Hematopoietic multipotent progenitor cell treated with erythropoietin and hydrocortisone succinate and interleukin-3 and kit ligand, for 15 days (in vitro differentiated cells): Measurements from ENCODE around the gene ZNF792.
"Not testable (repeated sequence)": the region's sequence is repeated elsewhere in the genome, so short reads cannot be mapped to it uniquely, and the experiment has no call there.

ENCODE experiments used
- DNase-seq: peaks from one replicate; pipeline ENCODE4 v3.0.0-alpha.2; 2015; ENCODE audit warnings: low spot score

Gene ZNF792

DNA sequence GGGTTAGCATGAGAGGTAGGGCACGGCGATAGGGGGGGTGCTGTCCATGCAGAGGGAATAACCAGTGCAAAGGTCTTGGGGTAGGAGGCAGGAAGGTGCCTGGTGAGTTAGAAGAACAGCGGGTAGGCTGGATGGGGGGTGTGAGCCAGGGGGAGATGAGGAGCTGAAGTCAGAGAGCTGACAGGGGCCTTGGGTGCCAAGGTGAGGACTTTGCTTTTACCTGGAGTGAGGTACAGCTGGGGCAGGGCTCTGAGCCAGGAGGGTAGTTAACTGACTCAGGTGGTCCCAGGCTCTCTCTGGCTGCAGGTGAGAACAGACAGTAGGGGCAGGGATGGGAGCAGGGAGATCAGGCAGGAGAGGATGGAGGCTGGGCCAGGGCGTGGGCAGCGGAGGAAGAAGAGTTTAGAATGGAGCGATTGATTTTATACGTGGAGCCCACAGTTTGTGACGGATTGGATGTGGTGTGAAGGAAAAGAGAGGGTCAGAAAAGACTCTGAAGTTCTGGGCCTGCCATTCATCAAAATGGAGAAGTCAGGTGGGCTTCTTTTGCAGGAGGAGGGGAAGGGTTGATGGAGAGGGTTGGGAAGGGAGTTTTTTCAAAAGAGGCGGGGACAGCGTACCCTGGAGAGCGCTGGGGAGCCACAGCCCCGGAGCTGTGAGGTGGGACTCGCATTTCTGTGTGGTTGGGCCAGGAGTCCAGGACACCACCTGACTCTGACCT lies 34.9 kb upstream of the ZNF792 start:
- DNase-seq, result no peak

DNA sequence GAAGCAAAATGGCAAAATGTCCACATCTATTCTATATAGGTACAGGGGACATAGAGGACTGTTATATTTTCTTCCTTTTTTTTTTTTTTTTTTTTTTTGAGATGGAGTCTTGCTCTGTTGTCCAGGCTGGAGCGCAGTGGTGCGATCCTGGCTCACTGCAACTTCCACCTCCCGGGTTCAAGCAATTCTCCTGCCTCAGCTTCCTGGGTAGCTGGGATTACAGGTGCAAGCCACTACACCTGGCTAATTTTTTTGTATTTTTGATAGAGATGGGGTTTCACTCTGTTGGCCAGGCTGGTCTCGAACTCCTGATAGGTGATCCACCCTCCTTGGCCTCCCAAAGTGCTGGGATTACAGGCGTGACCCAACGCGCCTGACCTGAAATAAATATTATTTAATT lies 34.2 kb upstream of the ZNF792 start:
- not testable (repeated sequence) for DNase-seq

DNA sequence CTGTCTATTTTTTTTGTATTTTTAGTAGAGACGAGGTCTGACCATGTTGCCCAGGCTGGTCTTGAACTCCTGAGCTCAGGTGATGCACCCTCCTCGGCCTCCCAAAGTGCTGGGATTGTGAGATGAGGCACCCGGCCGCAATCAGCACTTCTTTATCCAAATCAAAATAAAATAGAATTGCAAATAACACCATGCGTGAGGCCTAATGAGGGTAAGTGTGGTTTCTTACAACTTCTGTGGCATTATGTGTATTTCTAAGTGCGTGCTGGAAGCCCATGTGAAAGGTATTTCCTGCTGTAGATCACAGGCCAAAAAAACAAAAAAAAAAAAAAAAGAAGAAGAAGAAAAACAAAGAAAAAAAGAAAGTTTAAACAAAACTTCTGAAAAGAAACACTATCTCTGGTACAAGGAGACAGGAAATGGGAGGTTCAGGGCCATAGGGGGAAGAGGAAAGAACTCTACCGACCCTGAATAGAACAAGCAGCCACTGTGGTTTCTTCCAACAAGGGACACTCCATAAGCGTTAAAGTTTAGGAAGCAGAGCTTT lies 33.1 kb upstream of the ZNF792 start:
- DNase-seq, result no peak

DNA sequence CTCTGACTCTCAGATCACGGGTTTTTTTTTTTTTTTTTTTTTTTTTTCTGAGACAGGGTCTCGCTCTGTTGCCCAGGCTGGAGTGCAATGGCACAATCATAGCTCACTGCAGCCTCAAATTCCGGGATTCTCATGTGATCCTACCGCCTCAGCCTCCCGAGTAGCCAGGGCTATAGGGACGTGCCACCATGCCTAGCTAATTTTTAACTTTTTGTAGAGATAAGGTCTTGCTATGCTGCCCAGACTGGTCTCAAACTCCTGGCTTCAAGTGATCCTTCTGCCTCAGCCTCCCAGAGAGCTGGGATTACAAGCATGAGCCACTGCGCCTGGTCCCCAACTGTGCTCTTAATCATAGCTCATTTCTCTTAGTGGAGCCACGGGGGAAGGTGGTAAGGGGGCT lies 31.5 kb upstream of the ZNF792 start:
- no peak for DNase-seq

DNA sequence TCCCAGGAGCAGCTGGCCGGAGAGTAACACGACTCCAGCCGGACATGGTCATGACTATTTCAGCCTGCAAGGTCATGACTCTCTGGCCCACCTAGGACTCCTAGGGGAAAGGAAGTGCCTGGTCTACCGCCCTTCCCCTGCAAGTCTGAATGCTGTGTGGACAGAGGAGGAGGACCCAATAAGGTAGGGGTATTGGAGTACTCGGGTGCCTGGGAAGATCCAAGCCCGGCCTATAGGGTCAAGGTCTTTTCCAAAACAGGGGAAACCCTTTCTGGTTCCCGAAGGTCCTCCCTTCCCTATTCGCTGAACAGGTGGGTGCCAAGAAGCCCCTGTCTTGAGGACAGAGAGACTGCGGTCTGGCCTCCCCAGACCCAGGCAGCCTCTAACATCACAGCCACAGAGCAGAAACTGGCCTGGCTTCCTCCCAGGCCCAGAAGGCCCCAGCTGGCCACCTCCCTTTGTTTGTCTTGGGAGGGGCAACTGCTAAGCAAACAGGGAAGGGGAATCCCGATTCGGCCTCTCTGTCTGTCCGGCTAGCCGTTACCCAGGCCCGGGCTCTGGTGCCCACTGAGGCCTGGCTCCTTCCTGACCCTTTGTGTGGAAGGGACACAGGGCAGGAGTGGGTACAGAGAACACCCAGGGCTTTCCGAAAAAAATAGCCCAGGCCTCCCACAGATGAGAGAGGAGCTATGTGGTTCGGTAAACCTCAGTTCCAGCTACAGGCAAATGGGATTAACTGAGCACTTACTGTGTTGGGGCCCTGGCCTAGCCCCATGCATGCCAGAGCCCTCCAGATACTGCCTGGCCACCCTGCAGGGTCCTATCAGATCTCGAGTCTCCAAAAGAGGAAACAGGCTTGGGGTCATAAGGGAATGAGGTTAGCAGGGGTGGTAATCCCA lies 30.9 kb upstream of the ZNF792 start:
- DNase-seq, result no peak

DNA sequence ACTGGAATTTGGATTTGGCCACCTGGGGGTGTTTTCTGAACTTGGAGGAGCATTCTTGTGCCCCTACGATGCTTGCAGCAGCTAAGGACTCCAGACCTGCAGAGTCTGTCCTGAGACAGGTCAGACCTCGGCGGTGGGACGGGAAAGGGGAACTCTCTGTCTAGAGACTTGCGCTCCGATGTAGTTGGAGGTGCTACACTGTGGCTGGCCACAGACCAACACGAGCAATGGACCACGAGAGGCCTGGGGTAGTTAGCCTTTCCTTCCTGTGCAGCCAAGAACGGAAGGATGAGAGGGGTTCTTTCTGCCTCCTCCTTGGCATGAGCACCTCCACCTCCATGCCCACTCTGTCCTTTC lies 30.2 kb upstream of the ZNF792 start:
- DNase-seq, result no peak

DNA sequence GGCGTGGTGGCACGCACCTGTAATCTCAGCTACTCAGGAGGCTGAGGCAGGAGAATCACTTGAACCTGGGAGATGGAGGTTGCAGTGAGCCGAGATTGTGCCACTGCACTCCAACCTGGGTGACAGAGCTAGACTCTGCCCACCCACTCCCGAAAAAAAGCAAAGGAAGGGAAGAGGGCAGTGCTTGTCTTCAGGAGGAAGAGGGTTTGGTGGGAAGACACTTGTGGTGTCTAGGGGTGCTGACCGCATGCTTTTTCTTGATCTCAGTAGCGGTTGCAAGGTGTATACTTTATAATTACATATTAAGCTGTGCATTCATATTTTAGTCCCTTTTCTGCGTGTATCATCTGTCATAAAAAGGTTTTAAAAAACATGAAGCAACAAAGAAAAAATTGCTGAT lies 28.6 kb upstream of the ZNF792 start:
- not testable (repeated sequence) for DNase-seq

DNA sequence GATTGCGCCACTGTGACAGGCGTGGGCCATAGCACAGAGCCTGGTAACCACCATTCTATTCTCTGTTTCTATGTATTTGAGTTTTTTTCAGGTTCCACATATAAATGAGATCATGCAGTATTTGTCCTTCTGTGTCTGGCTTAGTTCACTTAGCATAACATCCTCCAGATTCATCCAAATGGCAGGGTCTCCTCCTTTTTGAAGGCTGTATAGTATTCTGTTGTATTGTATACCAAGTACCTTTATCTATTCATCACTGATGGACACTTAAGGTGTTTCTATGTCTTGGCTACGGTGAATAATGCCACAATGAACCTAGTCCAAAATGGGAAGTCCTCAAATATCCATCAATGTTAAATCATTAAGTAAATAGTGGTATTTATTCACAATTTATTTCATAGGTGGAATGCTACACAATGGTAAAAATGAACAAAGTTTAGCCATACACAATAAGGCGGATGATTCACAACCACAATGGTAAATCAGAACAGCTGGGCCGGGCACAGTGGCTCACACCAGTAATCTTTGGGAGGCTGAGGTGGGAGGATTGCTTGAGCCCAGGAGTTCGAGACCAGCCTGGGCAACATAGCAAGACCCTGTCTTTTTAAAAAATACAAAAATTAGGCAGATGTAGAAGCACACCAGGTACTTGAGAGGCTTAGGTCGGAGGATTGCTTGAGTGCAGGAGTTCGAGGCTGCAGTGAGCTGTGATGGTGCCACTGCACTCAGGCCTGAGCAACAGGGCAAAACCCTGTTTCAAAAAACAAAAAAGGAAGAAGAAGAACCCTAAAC lies 27.7 kb upstream of the ZNF792 start:
- DNase-seq, result no peak

DNA sequence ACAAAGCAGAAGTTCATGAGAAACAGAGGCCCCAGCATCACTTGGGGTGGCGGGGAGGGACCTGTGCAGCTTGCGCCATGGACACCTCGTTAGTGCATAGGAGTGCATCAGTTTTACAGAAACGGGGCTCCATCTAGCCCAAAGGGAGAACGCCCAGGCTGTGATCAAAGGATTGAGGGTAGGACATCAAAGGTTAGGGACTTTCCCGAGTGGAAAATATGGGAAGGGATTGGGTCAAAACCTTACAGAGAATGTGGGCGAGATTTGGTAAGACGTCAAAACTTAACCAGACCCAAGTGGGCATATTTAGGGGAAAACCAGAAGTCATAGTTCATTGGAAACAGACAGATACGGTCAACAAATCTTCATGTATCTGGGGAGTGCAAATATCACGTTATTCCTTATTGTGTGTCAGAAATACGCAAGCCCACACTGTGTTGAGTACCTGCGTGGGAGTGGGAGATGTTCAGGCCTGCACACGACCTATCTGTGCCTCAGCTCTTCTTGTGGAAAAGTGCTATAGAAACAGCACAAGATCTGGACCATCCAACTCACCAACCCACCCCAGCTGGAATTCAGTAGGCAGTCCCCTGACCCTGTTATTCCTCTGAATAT lies 26.7 kb upstream of the ZNF792 start:
- DNase-seq, result no peak

DNA sequence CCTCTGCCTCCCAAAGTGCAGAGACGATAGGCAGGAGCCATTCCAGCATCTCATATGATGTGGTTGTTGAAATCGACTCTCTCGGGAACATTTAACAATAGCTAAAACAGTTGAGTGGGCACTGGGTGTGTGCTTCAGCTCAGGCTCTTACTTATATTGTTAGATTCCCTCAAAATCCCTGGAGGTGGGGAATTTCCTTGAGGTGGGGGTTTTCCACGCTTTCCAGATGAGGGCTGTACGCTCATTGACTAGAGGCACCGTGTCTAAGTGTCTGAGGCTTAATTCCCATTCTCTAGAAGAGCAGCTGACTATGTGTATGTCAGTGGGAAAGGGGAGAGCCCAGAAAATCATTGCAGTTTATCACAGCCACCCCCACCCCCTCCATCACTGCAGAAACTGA lies 25.3 kb upstream of the ZNF792 start:
- DNase-seq, result no peak

DNA sequence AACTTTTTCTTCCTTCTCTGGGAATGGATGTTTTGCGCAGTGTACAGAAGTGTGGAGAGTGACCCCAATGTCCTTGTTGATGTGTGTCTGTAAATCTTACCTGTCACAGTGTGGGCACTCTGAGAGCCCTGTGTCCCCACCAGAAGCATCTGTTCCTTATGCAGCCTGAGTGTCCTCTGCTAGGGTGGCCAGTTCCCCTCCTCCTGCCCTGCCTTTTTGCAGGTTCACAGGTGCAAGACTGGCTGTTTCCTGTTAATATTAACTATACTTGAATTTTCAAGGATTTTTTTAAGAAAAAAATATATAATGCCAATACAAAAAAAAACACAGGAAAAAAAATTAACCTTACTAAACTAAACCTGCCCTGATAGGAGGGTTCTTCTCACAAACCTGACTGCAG lies 24.1 kb upstream of the ZNF792 start:
- DNase-seq, result no peak

DNA sequence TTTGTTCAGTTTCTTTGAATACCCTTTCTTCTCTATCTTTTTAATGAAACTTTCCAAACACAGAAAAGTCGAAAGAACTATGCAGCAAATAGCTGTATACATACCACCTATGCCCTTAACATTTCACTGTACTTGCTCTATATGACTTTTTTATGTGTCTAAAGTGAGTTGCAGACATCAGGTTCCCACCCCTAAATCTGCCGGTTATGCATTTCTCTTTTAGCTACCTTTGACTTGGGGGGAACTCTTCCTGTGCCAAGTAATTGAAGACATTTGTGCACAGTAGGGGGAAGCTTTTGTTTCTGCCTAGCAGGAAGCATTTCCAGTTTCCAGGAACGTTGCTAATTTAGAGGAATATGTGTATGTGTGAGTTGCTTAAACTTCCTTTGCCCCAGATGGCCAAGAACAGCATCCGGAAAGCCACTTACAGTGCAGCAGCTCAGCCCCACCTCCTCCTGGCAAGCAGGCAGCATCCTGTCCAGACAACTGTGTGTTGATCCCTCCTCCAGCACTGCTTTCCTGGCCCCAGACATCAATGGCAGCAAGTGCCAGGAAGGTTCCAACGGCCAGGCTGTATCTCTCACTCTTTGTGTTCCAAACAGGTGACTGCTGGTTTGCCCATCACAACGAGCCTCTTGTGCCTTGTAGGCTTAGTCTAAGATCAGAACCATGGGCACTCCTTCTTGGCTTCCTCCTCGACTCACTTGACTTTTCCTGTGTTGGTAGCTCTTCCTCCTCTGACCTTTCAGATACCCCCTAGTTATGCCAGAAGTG lies 21.4 kb upstream of the ZNF792 start:
- DNase-seq, result no peak

DNA sequence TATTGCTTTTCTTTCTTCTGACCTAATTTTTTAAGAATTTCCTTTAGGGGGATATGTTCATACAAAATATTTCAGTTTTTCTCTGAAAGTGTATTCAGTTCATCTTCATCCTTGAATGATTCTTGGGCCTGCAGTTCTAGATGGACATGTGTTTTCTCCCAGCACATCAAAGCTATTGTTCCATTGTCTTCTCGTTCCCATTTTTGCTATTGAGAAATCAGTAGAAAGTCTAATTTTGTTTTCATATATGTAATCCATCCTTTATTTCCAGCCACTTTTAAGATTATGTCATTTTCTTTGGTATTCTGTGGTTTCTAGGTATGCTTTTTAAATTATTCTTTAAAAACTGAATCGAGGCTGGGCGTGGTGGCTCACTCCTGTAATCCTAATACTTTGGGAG lies 20.3 kb upstream of the ZNF792 start:
- DNase-seq, result no peak

DNA sequence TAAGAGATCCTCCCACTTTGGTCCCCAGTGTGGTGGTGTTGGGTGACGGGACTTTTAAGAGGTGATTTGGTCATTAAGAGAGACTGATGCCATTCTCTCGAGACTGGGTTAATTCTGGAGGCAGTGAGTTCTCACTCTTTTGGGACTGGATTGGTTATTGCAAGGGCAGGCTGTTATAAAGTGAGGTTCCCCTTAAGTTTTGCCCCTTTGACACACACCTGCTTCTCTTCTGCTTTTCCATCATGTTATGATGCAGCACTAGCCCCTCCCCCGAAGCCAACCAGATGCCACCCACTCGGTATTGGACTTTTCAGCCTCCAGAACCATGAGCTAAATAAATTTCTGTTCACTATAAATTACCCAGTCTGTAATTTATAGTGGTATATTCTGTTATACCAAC lies 19.8 kb upstream of the ZNF792 start:
- no peak for DNase-seq

DNA sequence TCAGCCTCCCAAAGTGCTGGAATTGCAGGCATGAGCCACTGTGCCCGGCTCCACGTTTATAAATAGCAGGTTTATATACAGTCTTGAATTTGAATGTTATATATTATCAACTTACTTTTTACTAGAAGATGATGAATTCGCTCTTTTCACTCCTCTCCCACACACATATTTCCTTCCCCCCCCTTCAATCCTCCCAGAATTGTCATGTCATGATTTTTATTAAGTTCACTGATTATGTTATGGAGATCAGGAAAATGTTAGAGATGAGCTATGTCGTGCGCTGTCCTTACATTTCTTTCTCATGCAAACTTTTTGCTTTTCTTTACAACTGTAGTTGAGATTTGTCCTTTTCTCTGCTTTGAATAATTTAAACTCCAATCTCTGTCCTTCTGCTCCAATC lies 18.2 kb upstream of the ZNF792 start:
- no peak for DNase-seq

DNA sequence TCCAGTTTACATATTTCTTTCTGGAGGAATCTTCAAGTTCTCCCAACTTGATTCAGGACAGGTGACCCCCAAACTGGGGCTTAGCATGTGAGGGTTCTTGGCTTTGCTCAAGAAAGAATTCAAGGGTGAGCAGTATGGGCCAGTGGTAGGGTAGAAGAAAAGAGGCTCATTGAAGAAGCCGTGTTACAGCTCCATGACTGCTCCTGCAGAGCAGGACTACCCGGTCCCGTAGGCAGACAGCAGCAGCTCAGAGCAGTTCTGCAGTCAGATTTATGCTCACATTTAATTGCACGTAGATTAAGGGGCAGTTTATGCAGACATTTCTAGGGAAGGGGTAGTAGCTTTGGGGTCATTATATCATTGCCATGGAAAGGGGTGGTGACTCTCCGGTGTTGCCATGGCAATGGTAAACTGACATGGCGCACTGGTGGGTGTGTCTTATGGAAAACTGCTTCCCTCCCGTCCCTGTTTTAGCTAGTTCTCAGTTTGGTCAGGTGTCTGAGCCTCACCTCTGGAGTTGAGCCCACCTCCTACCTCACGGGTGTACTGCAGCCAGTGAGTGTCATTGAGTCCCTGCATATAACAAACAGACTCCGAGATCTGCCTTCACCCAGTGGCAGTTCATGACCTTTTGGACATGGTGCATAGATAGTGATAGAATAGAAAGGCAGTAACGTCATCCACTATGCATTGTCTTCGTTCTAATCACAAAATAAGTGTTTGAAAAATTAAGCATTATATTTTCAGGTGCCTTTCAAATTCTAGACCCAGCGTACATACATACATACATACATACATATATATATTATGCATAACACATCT lies 16.0 kb upstream of the ZNF792 start:
- DNase-seq, result no peak

DNA sequence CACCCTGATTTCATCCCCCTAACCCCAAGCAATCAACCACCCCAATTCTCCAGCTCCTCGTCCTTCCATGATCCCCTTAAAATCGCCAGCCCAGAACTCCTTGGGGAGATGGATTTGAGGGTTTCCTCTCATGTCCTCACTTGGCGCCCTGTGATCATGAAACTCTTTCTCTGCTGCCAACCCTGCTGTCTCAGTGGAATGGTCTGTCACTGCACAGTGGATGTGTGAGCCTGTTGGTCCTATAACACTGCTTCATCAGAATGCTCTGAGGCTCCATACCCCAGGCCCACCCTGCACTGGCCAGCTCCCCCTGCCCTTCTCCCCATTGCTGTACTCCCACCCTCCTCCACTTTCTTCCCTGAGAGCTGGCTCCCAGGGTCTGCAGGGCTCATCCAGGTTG lies 12.6 kb upstream of the ZNF792 start:
- no peak for DNase-seq

DNA sequence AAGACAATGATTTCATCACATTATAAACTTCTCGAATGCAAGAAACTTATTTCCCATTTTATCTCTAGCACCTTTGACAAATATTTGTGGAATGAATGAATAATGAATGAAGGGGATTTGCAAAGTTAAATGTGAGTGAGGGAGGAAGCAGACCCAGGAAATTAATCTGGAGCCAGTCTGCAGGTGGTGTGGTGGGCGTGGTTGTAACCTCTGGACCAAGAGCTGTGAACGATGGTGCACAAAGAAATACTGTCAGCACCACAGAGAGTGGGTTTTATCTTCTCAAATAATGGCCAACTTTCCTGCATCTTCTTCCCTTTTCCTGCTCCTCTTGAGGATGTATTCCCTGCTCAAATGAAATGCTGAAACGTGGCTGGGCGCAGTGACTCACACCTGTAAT lies 11.0 kb upstream of the ZNF792 start:
- no peak for DNase-seq

DNA sequence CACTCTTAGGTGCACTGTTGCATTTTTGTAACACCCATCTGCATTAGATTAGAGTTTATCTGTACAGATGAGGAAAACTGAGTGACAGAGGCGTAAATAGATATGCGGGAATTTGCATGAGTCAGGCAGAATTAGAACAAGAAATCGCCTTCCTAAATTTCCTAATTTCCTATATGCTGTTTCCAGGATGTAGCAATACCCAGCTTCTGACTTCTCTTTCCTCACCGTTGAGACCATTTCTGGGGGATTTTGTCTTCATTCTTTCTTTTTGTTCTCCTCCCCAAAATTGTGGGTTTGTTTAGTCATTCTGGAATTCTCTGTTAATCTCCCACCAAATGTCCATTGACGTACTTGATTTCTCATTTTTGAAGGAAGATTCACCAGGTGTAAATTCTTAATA lies 10.6 kb upstream of the ZNF792 start:
- no peak for DNase-seq

DNA sequence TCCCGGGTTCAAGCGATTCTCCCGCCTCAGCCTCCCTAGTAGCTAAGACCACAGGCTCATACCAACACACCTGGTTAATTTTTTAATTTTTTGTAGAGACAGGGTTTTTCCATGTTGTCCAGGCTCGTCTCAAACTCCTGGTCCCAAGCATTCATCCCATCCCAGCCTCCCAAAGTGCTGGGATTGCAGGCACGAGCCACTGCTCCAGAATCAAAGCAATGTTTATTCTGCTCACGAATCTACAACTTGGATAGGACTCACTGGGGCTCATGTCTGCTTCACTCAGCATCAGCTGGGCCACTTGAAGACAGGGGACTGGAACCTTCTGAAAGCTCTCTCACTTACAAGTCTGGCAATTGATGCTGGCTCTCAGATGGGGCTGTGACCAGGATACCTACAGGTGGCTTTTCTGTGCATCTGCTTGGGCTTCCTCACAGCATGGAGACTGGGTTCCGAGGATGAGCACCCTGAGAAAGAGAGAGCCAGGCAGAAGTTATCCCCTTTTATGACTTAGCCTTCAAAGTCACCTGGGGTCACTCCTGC lies 8.2 kb upstream of the ZNF792 start:
- DNase-seq, result no peak
